CD14-positive monocyte (primary cell): ENCODE data around the gene PHF12. TPM values are rescaled to one million over a fixed set of nuclear protein-coding genes. Genes with fewer than 3 reads are reported as not detected.

Experiments used
- DNase-seq, 3 donors: peaks; one replicate each; pipeline ENCODE4 v3.0.0-alpha.2; 2011 to 2022
- H2AFZ ChIP-seq: 2 replicates; pipeline ENCODE4 v1.6.0; 2012; ENCODE audit warnings: mild to moderate bottlenecking, low read depth, low read length, inconsistent platforms; ENCODE audit not compliant: insufficient read depth, poor library complexity, severe bottlenecking
- H3K27ac ChIP-seq, 2 donors: 1 replicate in 1 of 2; 2 replicates in 1 of 2; pipeline ENCODE4 v1.5.1; 2012 to 2013; ENCODE audit warnings: low read length in 2 of 2, control low read depth in 1 of 2, inconsistent platforms in 1 of 2, low read depth in 1 of 2, mild to moderate bottlenecking in 1 of 2
- H3K27me3 ChIP-seq, 2 donors: one replicate each; pipeline versions ENCODE4 v1.6.0 to v1.6.1; 2011 to 2013; ENCODE audit warnings: low read length in 2 of 2; ENCODE audit not compliant: control insufficient read depth in 2 of 2, insufficient read depth in 2 of 2
- H3K36me3 ChIP-seq, 2 donors: replicated peaks in 1 of 2; 1 replicate in 1 of 2; 2 replicates in 1 of 2; pipeline versions ENCODE4 v1.5.1 to v1.6.1; 2012 to 2013; ENCODE audit warnings: low read length in 2 of 2, control low read depth in 1 of 2, inconsistent platforms in 1 of 2, mild to moderate bottlenecking in 1 of 2; ENCODE audit not compliant: insufficient read depth in 2 of 2, control insufficient read depth in 1 of 2
- H3K4me1 ChIP-seq, 2 donors: 1 replicate in 1 of 2; 2 replicates in 1 of 2; pipeline versions ENCODE4 v1.5.1 to v1.6.1; 2012 to 2013; ENCODE audit warnings: low read length in 2 of 2, control low read depth in 1 of 2, inconsistent platforms in 1 of 2, mild to moderate bottlenecking in 1 of 2, moderate library complexity in 1 of 2; ENCODE audit not compliant: insufficient read depth in 2 of 2, control insufficient read depth in 1 of 2
- H3K4me2 ChIP-seq: replicated peaks from 2 replicates; pipeline ENCODE3; 2012; ENCODE audit warnings: low read length, moderate library complexity, mild to moderate bottlenecking; ENCODE audit not compliant: poor library complexity, severe bottlenecking; ENCODE audit errors: extremely low read depth
- H3K4me3 ChIP-seq, 3 experiments: fragments of 200-600 bp in 1 of 3; sonication (generic) in 1 of 3; replicated peaks in 1 of 3; 1 replicate in 2 of 3; 2 replicates in 1 of 3; pipeline ENCODE4 v1.5.1; 2011 to 2013; ENCODE audit warnings: low read length in 3 of 3, mild to moderate bottlenecking in 3 of 3, control low read depth in 2 of 3, low read depth in 2 of 3, inconsistent platforms in 1 of 3, moderate library complexity in 1 of 3
- H3K79me2 ChIP-seq: 2 replicates; pipeline ENCODE4 v1.6.0; 2012; ENCODE audit warnings: mild to moderate bottlenecking, control low read depth, inconsistent platforms, low read length, moderate library complexity; ENCODE audit not compliant: insufficient read depth
- H3K9ac ChIP-seq: 2 replicates; pipeline ENCODE4 v1.6.0; 2017; ENCODE audit warnings: low read length, mild to moderate bottlenecking; ENCODE audit not compliant: insufficient read depth, poor library complexity, severe bottlenecking
- H3K9me3 ChIP-seq, 2 donors: replicated peaks in 1 of 2; 1 replicate in 1 of 2; 2 replicates in 1 of 2; pipeline versions ENCODE4 v1.5.1 to v1.6.1; 2012 to 2013; ENCODE audit warnings: low read length in 2 of 2, control low read depth in 1 of 2; ENCODE audit not compliant: control insufficient read depth in 1 of 2, insufficient read depth in 1 of 2
- H4K20me1 ChIP-seq: 2 replicates; pipeline ENCODE4 v1.6.0; 2012; ENCODE audit warnings: mild to moderate bottlenecking, low read length, control low read depth, moderate library complexity; ENCODE audit not compliant: insufficient read depth
- H3K27ac Mint-ChIP-seq, 7 donors: one replicate each; pipeline ENCODE4 v1.8.0; 2020; ENCODE audit warnings: mild to moderate bottlenecking in 7 of 7, mixed read lengths in 7 of 7, moderate library complexity in 6 of 7, inconsistent platforms in 2 of 7
- H3K27me3 Mint-ChIP-seq, 3 donors: one replicate each; pipeline ENCODE4 v1.8.0; 2021 to 2022; ENCODE audit warnings: low read depth in 3 of 3, mild to moderate bottlenecking in 3 of 3, mixed read lengths in 3 of 3, moderate library complexity in 3 of 3, inconsistent platforms in 1 of 3
- H3K36me3 Mint-ChIP-seq, 2 donors: one replicate each; pipeline ENCODE4 v1.8.0; 2020; ENCODE audit warnings: mixed read lengths in 2 of 2, inconsistent platforms in 1 of 2, mild to moderate bottlenecking in 1 of 2
- H3K4me1 Mint-ChIP-seq: one replicate; pipeline ENCODE4 v1.8.0; 2020; ENCODE audit warnings: mild to moderate bottlenecking, mixed read lengths
- H3K4me3 Mint-ChIP-seq, 2 donors: one replicate each; pipeline ENCODE4 v1.8.0; 2020; ENCODE audit warnings: mild to moderate bottlenecking in 2 of 2, mixed read lengths in 2 of 2, moderate library complexity in 1 of 2
- H3K9me3 Mint-ChIP-seq, 7 donors: one replicate each; pipeline ENCODE4 v1.8.0; 2020 to 2022; ENCODE audit warnings: mixed read lengths in 7 of 7, mild to moderate bottlenecking in 6 of 7, moderate library complexity in 6 of 7, inconsistent platforms in 2 of 7
- CTCF ChIP-seq: fragments of 200-600 bp; IDR thresholded peaks from one replicate; pipeline ENCODE4 v1.8.0; 2022; ENCODE audit warnings: antibody characterized with exemption, mild to moderate bottlenecking
- WGBS: methylation state at CpG from one replicate; pipeline ENCODE4 v1.1.5; 2013; ENCODE audit warnings: missing lambda C conversion rate; ENCODE audit not compliant: insufficient coverage; 5-methylcytosine and 5-hydroxymethylcytosine counted together
- intact Hi-C, 2 donors: fragments of 100-400 bp; cut with micrococcal nuclease; formaldehyde crosslinking; loops; one replicate each; pipeline versions ENCODE4 v1.15.0 to v1.15.1; 2023
- polyA plus RNA-seq, 3 donors: library from polyadenylated mRNA; depleted of rRNA in 1 of 3; unstranded in 2 of 3; stranded (reverse) in 1 of 3; fragments of 300-500 nt in 2 of 3; fragments of >200 nt in 1 of 3; fragmentation: Illumina TruSeq in 2 of 3; gene quantifications; 1 replicate in 2 of 3; 2 replicates in 1 of 3; pipeline ENCODE4 v1.2.3, GENCODE V29; 2012 to 2021

The PHF12 gene
- polyA plus RNA-seq, 3 donors = 1.4 to 62.5 (median 2.5) TPM

- peaks cover 12 to 17% of the 10 kb centered on the region in 2 donors for H3K4me1 ChIP-seq
- H3K9me3 ChIP-seq = no peaks in the 10 kb centered on the region
- no peak overlapping the region for H3K27ac Mint-ChIP-seq
- no peaks in the 10 kb centered on the region for H4K20me1 ChIP-seq
- H3K4me2 ChIP-seq = no peak overlapping the region
- peaks cover 13% of the 10 kb centered on the region for H3K4me1 Mint-ChIP-seq
- H2AFZ ChIP-seq = no peak overlapping the region
- WGBS = no CpG with 5 or more reads among the region's 3 CpGs
- intact Hi-C loops = loop anchor here in 1 of 2 donors (10.0 kb wide), 1 partner anchor 93 kb away; no protein-coding TSS in a partner anchor
- no peaks in the 10 kb centered on the region for H3K27me3 Mint-ChIP-seq
- no peaks in the 10 kb centered on the region for H3K27me3 ChIP-seq
- H3K4me3 Mint-ChIP-seq = no peak overlapping the region
- H3K27ac ChIP-seq = no peak overlapping the region
- TF ChIP-seq CTCF = no peak
- H3K36me3 ChIP-seq = peaks cover 34 to 46% of the 10 kb centered on the region in 2 donors
- DNase-seq = no peak
- peaks cover 14% of the 10 kb centered on the region for H3K79me2 ChIP-seq
- no peak overlapping the region for H3K4me3 ChIP-seq
- H3K36me3 Mint-ChIP-seq = peaks cover 35 to 54% of the 10 kb centered on the region in 2 donors
- H3K9ac ChIP-seq = no peak overlapping the region
- no peaks in the 10 kb centered on the region for H3K9me3 Mint-ChIP-seq
Observed at GRCh38 chr17:28857905-28858800, 93.2 kb downstream of the PHF12 start.

GRCh38 chr17:28856028-28856574, 95.2 kb downstream of the PHF12 start:
- H3K27me3 Mint-ChIP-seq = peaks cover 0 to 4% (median 0%) of the 10 kb centered on the region in 3 donors
- H3K4me1 Mint-ChIP-seq = peaks cover 13% of the 10 kb centered on the region
- no peaks in the 10 kb centered on the region for H3K9me3 Mint-ChIP-seq
- intact Hi-C loops = loop anchor here in 1 of 2 donors (10.0 kb wide), 1 partner anchor 91 kb away; no protein-coding TSS in a partner anchor
- no peaks in the 10 kb centered on the region for H3K9me3 ChIP-seq
- H3K36me3 ChIP-seq = peaks cover 32 to 41% of the 10 kb centered on the region in 2 donors
- H3K9ac ChIP-seq = no peak overlapping the region
- no peak overlapping the region for H3K27ac ChIP-seq
- no peak overlapping the region for H3K4me3 Mint-ChIP-seq
- H3K36me3 Mint-ChIP-seq = peaks cover 35 to 47% of the 10 kb centered on the region in 2 donors
- peaks cover 12 to 17% of the 10 kb centered on the region in 2 donors for H3K4me1 ChIP-seq
- H3K27me3 ChIP-seq = no peaks in the 10 kb centered on the region
- H3K27ac Mint-ChIP-seq = no peak overlapping the region
- WGBS = no CpG with 5 or more reads among the region's 5 CpGs
- TF ChIP-seq CTCF = no peak
- H3K4me2 ChIP-seq = no peak overlapping the region
- no peak for DNase-seq
- H3K4me3 ChIP-seq = no peak overlapping the region
- no peak overlapping the region for H2AFZ ChIP-seq
- H4K20me1 ChIP-seq = no peaks in the 10 kb centered on the region
- H3K79me2 ChIP-seq = peaks cover 14% of the 10 kb centered on the region
